Parathyroid adenoma (tissue), 2 donors: ENCODE data around the gene WDR45B.

ENCODE experiments used
- H2AFZ ChIP-seq: fragments of 300-600 bp; sonication (generic); one replicate; pipeline ENCODE4 v1.7.0; 2017; ENCODE audit warnings: antibody characterized with exemption, mild to moderate bottlenecking
- H3K27ac ChIP-seq: fragments of 300-600 bp; sonication (generic); one replicate; pipeline ENCODE4 v1.7.0; 2017
- H3K27me3 ChIP-seq: fragments of 300-600 bp; sonication (generic); one replicate; pipeline ENCODE4 v1.7.0; 2017; ENCODE audit warnings: low read length; ENCODE audit not compliant: control insufficient read depth, insufficient read depth
- H3K36me3 ChIP-seq: fragments of 300-600 bp; sonication (generic); one replicate; pipeline ENCODE4 v1.7.0; 2017; ENCODE audit warnings: low read length; ENCODE audit not compliant: control insufficient read depth, insufficient read depth
- H3K4me1 ChIP-seq: fragments of 300-600 bp; sonication (generic); one replicate; pipeline ENCODE4 v1.7.0; 2017; ENCODE audit warnings: control low read depth
- H3K4me2 ChIP-seq: fragments of 300-600 bp; sonication (generic); one replicate; pipeline ENCODE4 v1.7.0; 2017; ENCODE audit warnings: low read length
- H3K4me3 ChIP-seq: fragments of 300-600 bp; sonication (generic); one replicate; pipeline ENCODE4 v1.7.0; 2017; ENCODE audit warnings: low read depth, low read length
- H3K79me2 ChIP-seq: fragments of 300-600 bp; sonication (generic); one replicate; pipeline ENCODE4 v1.7.0; 2017; ENCODE audit warnings: control low read depth
- H3K9ac ChIP-seq: fragments of 300-600 bp; sonication (generic); one replicate; pipeline ENCODE4 v1.7.0; 2017; ENCODE audit warnings: mild to moderate bottlenecking
- H3K9me3 ChIP-seq: fragments of 300-600 bp; sonication (generic); one replicate; pipeline ENCODE4 v1.7.0; 2017; ENCODE audit warnings: low read length; ENCODE audit not compliant: control insufficient read depth
- TF ChIP-seq, protein P1 (sequence below): fragments of 300-600 bp; sonication (generic); IDR thresholded peaks from one replicate; pipeline ENCODE4 v1.7.0; 2017; ENCODE audit warnings: antibody characterized with exemption, mild to moderate bottlenecking
- donor health status: primary hyperparathyroidism.

WDR45B gene

DNA sequence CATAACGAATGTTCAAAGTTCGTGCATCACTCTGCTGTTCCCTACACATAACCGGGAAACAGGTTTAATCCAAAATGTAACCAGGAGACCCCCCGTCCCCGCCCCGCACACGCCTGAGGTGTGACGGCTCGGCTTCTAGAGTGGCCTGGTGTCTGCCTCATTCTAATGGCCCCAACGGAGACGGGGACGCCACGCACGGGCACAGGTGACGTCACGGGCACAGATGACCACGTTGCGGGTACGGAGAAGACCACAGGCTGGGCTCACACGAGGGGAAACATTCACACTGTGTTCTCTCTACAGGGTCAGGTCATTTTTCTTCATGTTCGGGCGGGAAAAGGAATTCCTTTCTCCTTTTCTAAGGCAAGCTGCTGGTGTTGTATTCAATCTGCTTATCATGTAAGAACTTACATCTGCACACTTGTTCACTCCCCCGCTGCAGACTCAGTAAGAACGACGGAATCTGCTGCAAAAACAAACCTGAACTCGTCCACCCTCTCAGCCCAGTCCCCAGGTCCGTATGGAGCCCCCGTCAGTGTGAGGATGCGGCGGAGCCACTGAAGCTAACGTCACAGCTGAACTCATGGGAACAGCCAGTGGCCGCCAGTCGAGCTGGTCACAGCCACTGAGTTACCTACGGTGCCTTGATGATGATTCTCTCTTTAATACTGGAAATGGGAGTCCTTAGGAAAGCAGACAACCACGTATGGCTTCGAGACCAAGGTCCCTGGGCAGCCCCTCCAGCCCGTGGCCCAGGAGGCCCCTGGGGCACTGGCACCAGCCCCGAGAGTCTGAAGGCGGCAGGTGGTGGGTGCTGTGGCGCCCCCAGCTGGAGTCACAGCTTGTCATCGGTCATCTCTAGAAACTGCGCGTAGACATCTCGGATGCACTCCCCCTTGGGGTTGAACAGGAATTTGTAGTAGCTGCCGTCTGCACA is 32.9 kb downstream of the WDR45B start:
- no peak overlapping the region for H3K9ac ChIP-seq
- H3K9me3 ChIP-seq: no peaks in the 10 kb centered on the region
- no peak overlapping the region for H2AFZ ChIP-seq
- H3K79me2 ChIP-seq: no peaks in the 10 kb centered on the region
- H3K4me3 ChIP-seq: no peak overlapping the region
- H3K4me1 ChIP-seq: peaks cover 6% of the 10 kb centered on the region
- no peaks in the 10 kb centered on the region for H3K36me3 ChIP-seq
- no peak overlapping the region for H3K27ac ChIP-seq
- TF ChIP-seq, protein P1, sequence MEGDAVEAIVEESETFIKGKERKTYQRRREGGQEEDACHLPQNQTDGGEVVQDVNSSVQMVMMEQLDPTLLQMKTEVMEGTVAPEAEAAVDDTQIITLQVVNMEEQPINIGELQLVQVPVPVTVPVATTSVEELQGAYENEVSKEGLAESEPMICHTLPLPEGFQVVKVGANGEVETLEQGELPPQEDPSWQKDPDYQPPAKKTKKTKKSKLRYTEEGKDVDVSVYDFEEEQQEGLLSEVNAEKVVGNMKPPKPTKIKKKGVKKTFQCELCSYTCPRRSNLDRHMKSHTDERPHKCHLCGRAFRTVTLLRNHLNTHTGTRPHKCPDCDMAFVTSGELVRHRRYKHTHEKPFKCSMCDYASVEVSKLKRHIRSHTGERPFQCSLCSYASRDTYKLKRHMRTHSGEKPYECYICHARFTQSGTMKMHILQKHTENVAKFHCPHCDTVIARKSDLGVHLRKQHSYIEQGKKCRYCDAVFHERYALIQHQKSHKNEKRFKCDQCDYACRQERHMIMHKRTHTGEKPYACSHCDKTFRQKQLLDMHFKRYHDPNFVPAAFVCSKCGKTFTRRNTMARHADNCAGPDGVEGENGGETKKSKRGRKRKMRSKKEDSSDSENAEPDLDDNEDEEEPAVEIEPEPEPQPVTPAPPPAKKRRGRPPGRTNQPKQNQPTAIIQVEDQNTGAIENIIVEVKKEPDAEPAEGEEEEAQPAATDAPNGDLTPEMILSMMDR: no peak
- no peak overlapping the region for H3K4me2 ChIP-seq
- H3K27me3 ChIP-seq: no peaks in the 10 kb centered on the region

DNA sequence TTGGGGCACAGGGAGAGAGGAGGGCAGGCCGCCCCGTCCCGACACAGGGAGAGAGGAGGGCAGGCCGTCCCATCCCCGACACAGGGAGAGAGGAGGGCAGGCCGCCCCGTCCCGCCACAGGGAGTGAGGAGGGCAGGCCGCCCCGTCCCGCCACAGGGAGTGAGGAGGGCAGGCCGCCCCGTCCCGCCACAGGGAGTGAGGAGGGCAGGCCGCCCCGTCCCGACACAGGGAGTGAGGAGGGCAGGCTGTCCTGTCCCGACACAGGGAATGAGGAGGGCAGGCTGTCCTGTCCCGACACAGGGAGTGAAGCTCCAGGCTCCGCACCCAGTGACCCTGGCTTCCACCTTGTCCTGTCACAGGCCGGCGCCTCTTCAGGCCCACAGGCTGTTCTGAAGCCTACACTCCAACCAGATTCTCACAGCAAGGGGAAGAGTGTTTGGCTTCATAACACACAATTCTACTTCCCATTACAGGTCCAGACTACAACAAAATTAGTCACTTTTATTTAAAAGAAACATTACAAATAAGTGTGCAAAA is 34.1 kb downstream of the WDR45B start:
- no peak overlapping the region for H3K9ac ChIP-seq
- no peak overlapping the region for H3K27ac ChIP-seq
- no peak overlapping the region for H2AFZ ChIP-seq
- H3K9me3 ChIP-seq: no peaks in the 10 kb centered on the region
- TF ChIP-seq, protein P1: no peak
- H3K36me3 ChIP-seq: no peaks in the 10 kb centered on the region
- H3K4me2 ChIP-seq: no peak overlapping the region
- H3K4me1 ChIP-seq: peaks cover 6% of the 10 kb centered on the region
- no peaks in the 10 kb centered on the region for H3K79me2 ChIP-seq
- no peak overlapping the region for H3K4me3 ChIP-seq
- H3K27me3 ChIP-seq: no peaks in the 10 kb centered on the region

DNA sequence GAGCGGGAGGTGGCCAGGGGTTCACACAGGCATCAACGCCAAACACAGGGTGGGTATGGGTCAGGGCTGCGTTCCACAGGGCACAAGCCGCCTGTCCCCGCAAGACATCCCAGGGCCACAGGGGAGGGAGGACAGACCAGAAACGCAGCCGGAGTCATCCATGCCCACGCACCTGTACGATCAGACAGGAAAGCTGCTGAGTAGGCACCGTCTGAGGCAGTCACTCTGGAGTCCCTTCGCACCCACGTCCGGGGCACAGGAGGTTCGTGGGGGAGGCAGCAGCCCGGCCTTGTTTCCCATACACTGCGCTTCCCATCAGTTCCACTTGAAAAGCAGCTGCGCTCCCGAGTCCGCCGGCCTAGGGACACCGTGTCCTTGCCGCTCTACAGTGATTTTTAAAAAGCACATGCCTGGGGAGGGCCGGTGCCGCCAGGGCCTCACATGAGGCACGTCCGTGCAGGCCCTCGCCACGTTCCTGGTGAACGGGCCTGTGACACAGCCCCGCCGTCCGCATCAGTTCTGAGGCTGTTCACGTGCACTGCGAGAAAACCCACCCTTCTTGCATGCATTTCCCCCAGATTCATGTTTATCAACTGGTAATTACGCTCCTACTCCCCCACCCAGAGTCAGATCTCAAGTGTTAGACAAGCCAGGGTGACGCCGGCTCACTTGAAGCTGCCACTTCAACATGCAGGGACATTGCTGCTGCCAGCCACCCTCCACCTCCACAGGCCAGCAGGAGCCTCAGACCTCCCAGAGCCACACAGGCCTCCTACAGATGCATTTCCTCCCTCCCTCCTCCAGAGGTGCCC is 34.8 kb downstream of the WDR45B start:
- Histone ChIP-seq H3K79me2 (no peaks in the 10 kb centered on the region), H3K9me3 (no peaks in the 10 kb centered on the region), H3K36me3 (no peaks in the 10 kb centered on the region), H2AFZ (no peak overlapping the region), H3K27ac (no peak overlapping the region), H3K9ac (no peak overlapping the region), H3K27me3 (no peaks in the 10 kb centered on the region), H3K4me3 (peak overlapping the region; percentile 16), H3K4me1 (peaks cover 6% of the 10 kb centered on the region), H3K4me2 (peak overlapping the region; percentile 30)
- TF ChIP-seq, protein P1: no peak

DNA sequence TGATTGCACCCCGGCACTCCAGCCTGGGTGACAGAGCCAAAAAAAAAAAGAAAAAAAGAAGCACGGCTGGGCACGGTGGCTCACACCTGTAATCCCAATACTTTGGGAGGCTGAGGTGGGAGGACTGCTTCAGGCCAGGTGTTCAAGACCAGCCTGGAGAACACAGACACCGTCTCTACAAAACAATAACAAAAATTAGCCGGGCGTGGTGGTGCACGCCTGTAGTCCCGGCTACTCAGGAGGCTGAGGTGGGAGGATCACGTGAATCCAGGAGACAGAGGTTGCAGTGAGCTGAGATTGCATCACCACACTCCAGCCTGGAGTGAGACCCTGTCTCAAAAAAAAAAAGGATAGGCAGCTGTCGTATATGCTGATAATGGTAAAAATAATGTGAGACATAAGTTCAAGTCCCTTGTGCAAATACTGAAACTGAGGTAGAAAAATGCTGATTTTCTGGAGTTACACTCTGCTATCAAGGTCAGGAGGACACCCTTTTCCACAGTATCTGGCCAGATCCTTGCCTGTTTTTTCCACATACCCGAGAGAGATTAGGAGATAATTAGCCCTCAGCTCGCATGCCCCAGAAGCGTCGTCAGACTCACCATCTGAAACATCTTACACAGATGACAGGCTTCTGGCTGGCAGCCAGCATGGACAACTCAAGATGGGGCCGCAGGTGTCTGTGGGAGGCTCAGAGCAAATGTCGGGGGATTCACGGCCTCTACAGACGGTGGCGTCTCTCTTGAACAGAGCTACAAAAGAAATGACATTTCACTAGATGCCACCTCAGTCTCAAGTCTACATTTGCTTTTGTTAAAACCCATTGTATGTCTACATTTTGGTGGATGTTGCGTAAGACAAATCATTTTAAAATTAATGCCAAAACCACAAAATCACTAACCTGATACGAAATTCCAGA is 36.8 kb downstream of the WDR45B start:
- Histone ChIP-seq H3K79me2 (peaks cover 3% of the 10 kb centered on the region), H3K4me2 (peak overlapping the region; percentile 57), H3K4me1 (peaks cover 6% of the 10 kb centered on the region), H3K4me3 (peak overlapping the region; percentile 24), H3K9ac (no peak overlapping the region), H3K36me3 (no peaks in the 10 kb centered on the region), H3K9me3 (no peaks in the 10 kb centered on the region), H3K27ac (peak overlapping the region; percentile 34), H3K27me3 (no peaks in the 10 kb centered on the region), H2AFZ (peak overlapping the region; percentile 10)
- TF ChIP-seq, protein P1: no peak
